Measurements from ENCODE around the gene DCX.

GRCh38 chrX:111352424-111352823, 59.6 kb downstream of the DCX start:
- TF ChIP-seq CTCF (IDR thresholded peaks at IDR 0.05) (no peak), POLR2A (IDR thresholded peaks at IDR 0.05) (no peak), POLR2AphosphoS5 (IDR thresholded peaks at IDR 0.05) (no peak), EP300 (IDR thresholded peaks at IDR 0.05; ENCODE audit: low read depth) (no peak)
